ENCODE measurements around the gene PTGR3. TPM values are rescaled to one million over a fixed set of nuclear protein-coding genes. Genes with fewer than 3 reads are reported as not detected.

The PTGR3 gene
- total and polyA plus RNA-seq, 2 donors from 2014 or later: 21.1 to 36.8 TPM

- H3K27ac ChIP-seq (ENCODE audit: low read depth in 2 of 2, low read length in 2 of 2): no peak overlapping the region
- no peak for DNase-seq
- no peaks in the 10 kb centered on the region for H3K36me3 ChIP-seq (ENCODE audit: control insufficient read depth in 2 of 3, insufficient read depth in 3 of 3, low read length in 3 of 3)
- H3K27me3 ChIP-seq (ENCODE audit: control insufficient read depth, insufficient read depth, low read length): no peaks in the 10 kb centered on the region
- no peak overlapping the region for H3K4me3 ChIP-seq (ENCODE audit: low read length in 3 of 3)
- no peak for FAIRE-seq
- TF ChIP-seq CTCF (IDR thresholded peaks at IDR 0.05; ENCODE audit: borderline replicate concordance, extremely low read depth, insufficient read depth): no peak
- no peaks in the 10 kb centered on the region for H3K9me3 ChIP-seq (ENCODE audit: control insufficient read depth in 2 of 3, insufficient read depth in 1 of 3, low read length in 3 of 3)
- peaks cover 2 to 17% (median 13%) of the 10 kb centered on the region in 3 donors for H3K4me1 ChIP-seq (ENCODE audit: control insufficient read depth in 2 of 3, insufficient read depth in 2 of 3, low read depth in 1 of 3, low read length in 3 of 3)
- H3K9ac ChIP-seq (ENCODE audit: low read length in 3 of 3): no peak overlapping the region
- intact Hi-C loops (cut with DNase I): no loop called here
Measured at GRCh38 chr18:75252136-75252535, 43.2 kb upstream of the PTGR3 start.

- no peak for FAIRE-seq
- no peak for TF ChIP-seq CTCF (IDR thresholded peaks at IDR 0.05; ENCODE audit: borderline replicate concordance, extremely low read depth, insufficient read depth)
- H3K27ac ChIP-seq (ENCODE audit: low read depth in 2 of 2, low read length in 2 of 2): no peak overlapping the region
- H3K4me3 ChIP-seq (ENCODE audit: low read length in 3 of 3): no peak overlapping the region
- no peak overlapping the region for H3K9ac ChIP-seq (ENCODE audit: low read length in 3 of 3)
- H3K9me3 ChIP-seq (ENCODE audit: control insufficient read depth in 2 of 3, insufficient read depth in 1 of 3, low read length in 3 of 3): no peaks in the 10 kb centered on the region
- intact Hi-C loops (cut with DNase I): no loop called here
- no peaks in the 10 kb centered on the region for H3K27me3 ChIP-seq (ENCODE audit: control insufficient read depth, insufficient read depth, low read length)
- H3K4me1 ChIP-seq (ENCODE audit: control insufficient read depth in 2 of 3, insufficient read depth in 2 of 3, low read depth in 1 of 3, low read length in 3 of 3): peaks cover 4 to 17% (median 16%) of the 10 kb centered on the region in 3 donors
- no peak for DNase-seq
- no peaks in the 10 kb centered on the region for H3K36me3 ChIP-seq (ENCODE audit: control insufficient read depth in 2 of 3, insufficient read depth in 3 of 3, low read length in 3 of 3)
Measured at GRCh38 chr18:75251466-75251865, 42.5 kb upstream of the PTGR3 start.

GRCh38 chr18:75250471-75250821 lies 41.5 kb upstream of the PTGR3 start:
- peak in 1 of 5 donors; percentile 78 for DNase-seq
- Histone ChIP-seq H3K27me3 (ENCODE audit: control insufficient read depth, insufficient read depth, low read length) (no peaks in the 10 kb centered on the region), H3K4me1 (ENCODE audit: control insufficient read depth in 2 of 3, insufficient read depth in 2 of 3, low read depth in 1 of 3, low read length in 3 of 3) (peaks cover 4 to 19% (median 11%) of the 10 kb centered on the region in 3 donors), H3K27ac (ENCODE audit: low read depth in 2 of 2, low read length in 2 of 2) (no peak overlapping the region), H3K36me3 (ENCODE audit: control insufficient read depth in 2 of 3, insufficient read depth in 3 of 3, low read length in 3 of 3) (no peaks in the 10 kb centered on the region), H3K9ac (ENCODE audit: low read length in 3 of 3) (no peak overlapping the region), H3K9me3 (ENCODE audit: control insufficient read depth in 2 of 3, insufficient read depth in 1 of 3, low read length in 3 of 3) (no peaks in the 10 kb centered on the region), H3K4me3 (ENCODE audit: low read length in 3 of 3) (no peak overlapping the region)
- intact Hi-C loops (cut with DNase I): no loop called here
- no peak for FAIRE-seq
- TF ChIP-seq CTCF (IDR thresholded peaks at IDR 0.05; ENCODE audit: borderline replicate concordance, extremely low read depth, insufficient read depth): no peak

Data from kidney (tissue), 14 donors.